ENCODE measurements around the gene NPFFR2.

- TF ChIP-seq CTCF (IDR thresholded peaks at IDR 0.05) (no peak), POLR2A (IDR thresholded peaks at IDR 0.05) (no peak), POLR2AphosphoS5 (IDR thresholded peaks at IDR 0.05) (no peak)
These were observed 35.3 kb downstream of the NPFFR2 start for GRCh38 chr4:72067051-72067450.

Measured in breast epithelium (tissue), 3 donors.